H9 (cell line): ENCODE measurements around the gene LRMDA. TPM values are rescaled to one million over a fixed set of nuclear protein-coding genes. Genes with fewer than 3 reads are reported as not detected.

Source experiments
- DNase-seq: peaks from one replicate; pipeline ENCODE4 v3.0.0-alpha.2; 2017
- H2AFZ ChIP-seq: one replicate; pipeline ENCODE4 v1.6.1; 2013; ENCODE audit warnings: mild to moderate bottlenecking, low read length, control low read depth, moderate library complexity
- H2AK5ac ChIP-seq: 2 replicates; pipeline ENCODE4 v1.6.1; 2013; ENCODE audit warnings: low read length, control low read depth, mixed read lengths; ENCODE audit not compliant: insufficient read length
- H2BK120ac ChIP-seq: one replicate; pipeline ENCODE4 v1.6.1; 2013; ENCODE audit warnings: low read depth, mild to moderate bottlenecking, low read length, control low read depth, inconsistent platforms; ENCODE audit not compliant: poor library complexity, severe bottlenecking
- H2BK12ac ChIP-seq: 2 replicates; pipeline ENCODE4 v1.6.1; 2013; ENCODE audit warnings: low read length, control low read depth, mixed read lengths, low read depth; ENCODE audit not compliant: insufficient read length
- H2BK15ac ChIP-seq: 2 replicates; pipeline ENCODE4 v1.6.1; 2013; ENCODE audit warnings: low read depth, low read length, control low read depth
- H2BK20ac ChIP-seq: one replicate; pipeline ENCODE4 v1.6.1; 2013; ENCODE audit warnings: low read depth, mild to moderate bottlenecking, low read length, control low read depth, inconsistent platforms; ENCODE audit not compliant: poor library complexity, severe bottlenecking
- H2BK5ac ChIP-seq: 2 replicates; pipeline ENCODE4 v1.6.1; 2013; ENCODE audit warnings: low read length, control low read depth, mixed read lengths; ENCODE audit not compliant: insufficient read length
- H3K14ac ChIP-seq: 2 replicates; pipeline ENCODE4 v1.6.1; 2013; ENCODE audit warnings: low read length, control low read depth; ENCODE audit not compliant: insufficient read depth
- H3K18ac ChIP-seq: 2 replicates; pipeline ENCODE4 v1.6.1; 2013; ENCODE audit warnings: low read depth, mild to moderate bottlenecking, mixed read lengths, low read length, control low read depth; ENCODE audit not compliant: insufficient read length
- H3K23ac ChIP-seq: 2 replicates; pipeline ENCODE4 v1.6.1; 2013; ENCODE audit warnings: low read length, control low read depth, mixed read lengths, low read depth; ENCODE audit not compliant: insufficient read length
- H3K23me2 ChIP-seq: 2 replicates; pipeline ENCODE4 v1.6.1; 2013; ENCODE audit warnings: low read depth, mild to moderate bottlenecking, mixed read lengths, low read length, control low read depth; ENCODE audit not compliant: insufficient read length, poor library complexity, severe bottlenecking
- H3K27ac ChIP-seq: 2 replicates; pipeline ENCODE4 v1.5.1; 2013; ENCODE audit warnings: low read length, control low read depth, mixed read lengths, low read depth; ENCODE audit not compliant: insufficient read length
- H3K27me3 ChIP-seq: 2 replicates; pipeline ENCODE4 v1.6.1; 2013; ENCODE audit warnings: low read length, control low read depth, inconsistent platforms; ENCODE audit not compliant: insufficient read depth
- H3K4ac ChIP-seq: 2 replicates; pipeline ENCODE4 v1.6.1; 2013; ENCODE audit warnings: low read depth, mild to moderate bottlenecking, control low read depth, inconsistent platforms, low read length, moderate library complexity
- H3K4me1 ChIP-seq: 2 replicates; pipeline ENCODE4 v1.6.1; 2013; ENCODE audit warnings: low read length, control low read depth, inconsistent platforms; ENCODE audit not compliant: insufficient read depth
- H3K4me2 ChIP-seq: 2 replicates; pipeline ENCODE4 v1.6.1; 2013; ENCODE audit warnings: low read length, control low read depth, mixed read lengths; ENCODE audit not compliant: insufficient read length, insufficient read depth
- H3K56ac ChIP-seq: 2 replicates; pipeline ENCODE4 v1.6.1; 2013; ENCODE audit warnings: low read depth, mild to moderate bottlenecking, mixed read lengths, low read length, control low read depth; ENCODE audit not compliant: insufficient read length
- H3K79me1 ChIP-seq: 2 replicates; pipeline ENCODE4 v1.6.1; 2013; ENCODE audit warnings: low read depth, mild to moderate bottlenecking, moderate library complexity, low read length, control low read depth, inconsistent platforms; ENCODE audit not compliant: insufficient read depth, poor library complexity, severe bottlenecking
- H3K79me2 ChIP-seq: 2 replicates; pipeline ENCODE4 v1.6.1; 2013; ENCODE audit warnings: low read length, control low read depth, inconsistent platforms; ENCODE audit not compliant: insufficient read depth
- H3K9ac ChIP-seq: 2 replicates; pipeline ENCODE4 v1.6.1; 2013; ENCODE audit warnings: low read length, control low read depth, mixed read lengths; ENCODE audit not compliant: insufficient read length; ENCODE audit errors: extremely low read depth
- H3K9me3 ChIP-seq: one replicate; pipeline ENCODE4 v1.6.1; 2013; ENCODE audit warnings: low read depth, low read length, inconsistent platforms; ENCODE audit not compliant: control insufficient read depth
- H3T11ph ChIP-seq: one replicate; pipeline ENCODE4 v1.6.1; 2013; ENCODE audit warnings: mild to moderate bottlenecking, low read length, control low read depth, inconsistent platforms
- H4K20me1 ChIP-seq: one replicate; pipeline ENCODE4 v1.6.1; 2013; ENCODE audit not compliant: control insufficient read depth, insufficient read length, insufficient read depth
- H4K5ac ChIP-seq: 2 replicates; pipeline ENCODE4 v1.6.1; 2013; ENCODE audit warnings: low read depth, mild to moderate bottlenecking, mixed read lengths, low read length, control low read depth; ENCODE audit not compliant: insufficient read length
- H4K8ac ChIP-seq: replicated peaks from 2 replicates; pipeline ENCODE4 v1.6.1; 2013; ENCODE audit warnings: low read length, control low read depth, mixed read lengths, low read depth; ENCODE audit not compliant: insufficient read length
- H4K91ac ChIP-seq: 2 replicates; pipeline ENCODE4 v1.6.1; 2013; ENCODE audit warnings: low read depth, mild to moderate bottlenecking, moderate library complexity, mixed read lengths, low read length, control low read depth; ENCODE audit not compliant: insufficient read length
- H3K27ac Mint-ChIP-seq, 3 experiments: 2 replicates in 2 of 3; 3 replicates in 1 of 3; pipeline ENCODE4 v1.8.0; 2020 to 2021; ENCODE audit warnings: mixed read lengths in 3 of 3, mild to moderate bottlenecking in 1 of 3, moderate library complexity in 1 of 3
- H3K27me3 Mint-ChIP-seq: 2 replicates; pipeline ENCODE4 v1.8.0; 2021; ENCODE audit warnings: low read depth, mild to moderate bottlenecking, moderate library complexity, mixed read lengths
- H3K36me3 Mint-ChIP-seq, 3 experiments: 2 replicates in 2 of 3; 3 replicates in 1 of 3; pipeline ENCODE4 v1.8.0; 2020 to 2021; ENCODE audit warnings: low read depth in 3 of 3, mixed read lengths in 3 of 3; ENCODE audit not compliant: insufficient read depth in 1 of 3
- H3K4me1 Mint-ChIP-seq, 2 experiments: 2 replicates each; pipeline ENCODE4 v1.8.0; 2020; ENCODE audit warnings: mixed read lengths in 2 of 2
- H3K4me3 Mint-ChIP-seq, 2 experiments: 2 replicates in 1 of 2; 3 replicates in 1 of 2; pipeline ENCODE4 v1.8.0; 2020 to 2021; ENCODE audit warnings: mild to moderate bottlenecking in 2 of 2, mixed read lengths in 2 of 2, moderate library complexity in 1 of 2
- H3K9me3 Mint-ChIP-seq, 2 experiments: 2 replicates in 1 of 2; 3 replicates in 1 of 2; pipeline ENCODE4 v1.8.0; 2020; ENCODE audit warnings: mild to moderate bottlenecking in 2 of 2, mixed read lengths in 2 of 2, moderate library complexity in 1 of 2
- WGBS: extraction: QIAGEN DNeasy Blood & Tissue Kit; methylation state at CpG from one replicate; pipeline ENCODE4 v1.1.7; 2013; ENCODE audit warnings: missing lambda C conversion rate, low lambda C conversion rate, mixed read lengths; ENCODE audit not compliant: insufficient read length; ENCODE audit errors: extremely low coverage; 5-methylcytosine and 5-hydroxymethylcytosine counted together
- total RNA-seq: library from RNA; stranded (reverse); gene quantifications from 2 replicates; pipeline ENCODE4 v1.2.1, GENCODE V29; 2021
- TF ChIP-seq, protein P1 (sequence below): fragments of 200-600 bp; sonication (generic); conservative IDR thresholded peaks from 3 replicates; pipeline ENCODE4 v1.8.0; 2021; ENCODE audit warnings: antibody characterized with exemption, mild to moderate bottlenecking

Gene LRMDA
- total RNA-seq, 1 experiment from 2014 or later: 1.8 TPM

GRCh38 chr10:75646916-75647315 is 215.5 kb downstream of the LRMDA start:
- Histone ChIP-seq H2BK15ac (no peak overlapping the region), H2AK5ac (no peak overlapping the region), H2AFZ (no peak overlapping the region), H3K14ac (no peak overlapping the region), H3K79me1 (no peaks in the 10 kb centered on the region), H3K4me1 (no peaks in the 10 kb centered on the region), H2BK120ac (no peak overlapping the region), H3K27ac (no peak overlapping the region), H3T11ph (no peak overlapping the region), H3K4me2 (no peak overlapping the region), H4K8ac (no peak overlapping the region), H2BK20ac (no peak overlapping the region), H3K79me2 (no peaks in the 10 kb centered on the region), H4K5ac (no peak overlapping the region), H3K4ac (no peak overlapping the region), H4K20me1 (no peaks in the 10 kb centered on the region), H3K23ac (no peak overlapping the region), H3K9me3 (no peaks in the 10 kb centered on the region), H3K56ac (no peak overlapping the region), H3K27me3 (peaks cover 2% of the 10 kb centered on the region; the same call in 1 of the 2 replicates), H3K18ac (no peak overlapping the region), H3K9ac (no peak overlapping the region), H4K91ac (no peak overlapping the region), H3K23me2 (no peaks in the 10 kb centered on the region), H2BK5ac (no peak overlapping the region), H2BK12ac (no peak overlapping the region)
- H3K9me3 Mint-ChIP-seq: no peaks in the 10 kb centered on the region
- H3K4me3 Mint-ChIP-seq: no peak overlapping the region
- no peaks in the 10 kb centered on the region for H3K36me3 Mint-ChIP-seq
- WGBS: no CpG with 5 or more reads among the region's 6 CpGs
- no peaks in the 10 kb centered on the region for H3K4me1 Mint-ChIP-seq
- H3K27me3 Mint-ChIP-seq: peaks cover 69% of the 10 kb centered on the region
- TF ChIP-seq, protein P1, sequence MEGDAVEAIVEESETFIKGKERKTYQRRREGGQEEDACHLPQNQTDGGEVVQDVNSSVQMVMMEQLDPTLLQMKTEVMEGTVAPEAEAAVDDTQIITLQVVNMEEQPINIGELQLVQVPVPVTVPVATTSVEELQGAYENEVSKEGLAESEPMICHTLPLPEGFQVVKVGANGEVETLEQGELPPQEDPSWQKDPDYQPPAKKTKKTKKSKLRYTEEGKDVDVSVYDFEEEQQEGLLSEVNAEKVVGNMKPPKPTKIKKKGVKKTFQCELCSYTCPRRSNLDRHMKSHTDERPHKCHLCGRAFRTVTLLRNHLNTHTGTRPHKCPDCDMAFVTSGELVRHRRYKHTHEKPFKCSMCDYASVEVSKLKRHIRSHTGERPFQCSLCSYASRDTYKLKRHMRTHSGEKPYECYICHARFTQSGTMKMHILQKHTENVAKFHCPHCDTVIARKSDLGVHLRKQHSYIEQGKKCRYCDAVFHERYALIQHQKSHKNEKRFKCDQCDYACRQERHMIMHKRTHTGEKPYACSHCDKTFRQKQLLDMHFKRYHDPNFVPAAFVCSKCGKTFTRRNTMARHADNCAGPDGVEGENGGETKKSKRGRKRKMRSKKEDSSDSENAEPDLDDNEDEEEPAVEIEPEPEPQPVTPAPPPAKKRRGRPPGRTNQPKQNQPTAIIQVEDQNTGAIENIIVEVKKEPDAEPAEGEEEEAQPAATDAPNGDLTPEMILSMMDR: no peak
- H3K27ac Mint-ChIP-seq: no peak overlapping the region
- no peak for DNase-seq
